Stimulated activated CD4-positive, alpha-beta T cell treated with anti-CD3 and anti-CD28 coated beads, TNF-alpha, amount 100 ng/mL, for 1 hour (primary cell): ENCODE results near the gene CHD8.

Source experiments
- DNase-seq, 3 donors: peaks; one replicate each; pipeline ENCODE4 v3.0.0-alpha.2; 2020; ENCODE audit warnings: low read depth in 3 of 3, low spot score in 1 of 3

The CHD8 gene

DNA sequence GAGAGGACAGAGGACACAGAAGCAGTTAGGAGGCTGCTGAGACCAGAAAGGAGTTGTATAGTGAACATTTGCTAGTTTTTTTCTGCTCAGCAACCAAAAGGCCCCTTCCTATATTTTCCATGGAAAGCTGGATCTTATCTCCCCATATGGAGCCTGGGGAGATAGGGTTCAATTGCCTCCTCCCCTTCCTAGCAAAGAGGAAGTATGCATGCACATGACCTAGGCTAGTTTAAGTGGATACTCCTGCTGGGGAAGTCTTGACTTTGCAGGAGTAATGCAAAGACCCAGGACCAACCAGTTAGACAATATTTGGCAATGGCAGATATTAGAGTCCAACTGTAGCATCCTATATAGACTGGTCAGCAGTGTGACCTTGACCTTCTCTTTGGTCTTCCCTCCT is 15.1 kb downstream of the CHD8 start:
- no peak for DNase-seq

- peak; percentile 96 to 98 (median 96) for DNase-seq
These were observed 18.6 kb downstream of the CHD8 start for GRCh38 chr14:21437063-21437901.

DNA sequence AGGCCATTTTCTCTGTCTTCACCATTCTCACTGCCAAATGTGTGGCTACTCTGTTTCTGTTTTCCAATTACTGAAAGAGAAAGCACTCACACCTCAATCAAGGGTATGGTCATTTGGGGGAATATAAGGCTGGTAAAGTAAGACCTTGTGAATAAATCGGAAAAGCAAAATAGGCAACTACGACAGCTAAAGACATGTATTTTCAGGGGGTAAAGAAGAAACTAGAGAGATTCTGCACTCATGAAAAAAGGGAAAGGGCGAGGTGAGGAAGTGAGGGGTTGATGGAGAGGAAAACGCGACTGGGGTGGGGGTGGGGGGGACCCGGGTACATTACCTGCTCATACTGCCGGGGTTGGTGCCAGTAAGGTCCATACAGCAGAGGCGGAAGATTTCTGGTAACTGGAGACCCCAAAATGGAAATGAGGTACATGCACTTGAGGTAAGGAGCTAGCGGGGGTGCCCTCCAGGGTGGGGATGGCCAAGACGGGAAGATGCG is 19.3 kb downstream of the CHD8 start:
- no peak for DNase-seq

DNA sequence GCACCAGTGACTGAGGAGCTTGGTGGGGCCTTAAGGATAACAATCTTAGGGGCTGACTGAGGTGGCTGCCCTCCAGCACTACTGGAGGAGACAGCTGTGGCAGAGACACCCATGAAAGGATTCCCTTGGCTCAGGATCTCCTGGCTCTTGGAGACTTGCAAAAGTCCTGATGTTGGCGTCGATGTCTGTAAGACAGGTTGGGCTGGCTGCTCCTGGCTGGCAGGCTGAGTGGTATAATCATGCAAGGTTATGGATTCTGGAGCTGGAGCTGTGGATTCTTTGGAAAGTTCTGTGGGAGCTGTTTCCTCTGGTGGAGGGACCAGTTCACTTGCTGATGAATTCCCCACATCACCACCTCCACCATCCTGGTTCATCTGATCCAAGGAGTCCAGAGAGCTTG is 24.8 kb downstream of the CHD8 start:
- no peak for DNase-seq

- no peak for DNase-seq
These were observed 27.0 kb downstream of the CHD8 start for GRCh38 chr14:21428930-21429329.

- no peak for DNase-seq
These were observed 29.2 kb downstream of the CHD8 start for GRCh38 chr14:21426692-21427091.

DNA sequence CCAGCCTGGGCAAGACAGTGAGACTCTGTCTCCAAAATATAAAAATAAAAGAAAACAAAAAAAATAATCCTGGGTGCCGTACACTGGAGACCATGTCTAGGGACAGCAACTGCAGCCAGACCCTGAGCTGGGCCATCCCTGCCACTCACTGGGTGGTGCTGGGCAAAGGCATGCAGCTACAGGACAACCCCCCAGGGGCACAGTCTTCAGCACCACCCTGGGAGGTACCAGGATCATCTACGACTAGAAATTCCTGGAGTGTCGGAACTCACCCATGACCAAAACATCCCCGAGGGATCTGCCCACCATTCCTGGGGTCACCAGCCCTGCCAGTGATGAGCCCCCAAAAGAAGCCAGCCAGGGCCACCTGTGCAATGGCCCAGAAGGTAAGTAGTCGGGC is 36.4 kb downstream of the CHD8 start:
- DNase-seq, result no peak

GRCh38 chr14:21415329-21415728 is 40.6 kb downstream of the CHD8 start:
- DNase-seq, result no peak

DNA sequence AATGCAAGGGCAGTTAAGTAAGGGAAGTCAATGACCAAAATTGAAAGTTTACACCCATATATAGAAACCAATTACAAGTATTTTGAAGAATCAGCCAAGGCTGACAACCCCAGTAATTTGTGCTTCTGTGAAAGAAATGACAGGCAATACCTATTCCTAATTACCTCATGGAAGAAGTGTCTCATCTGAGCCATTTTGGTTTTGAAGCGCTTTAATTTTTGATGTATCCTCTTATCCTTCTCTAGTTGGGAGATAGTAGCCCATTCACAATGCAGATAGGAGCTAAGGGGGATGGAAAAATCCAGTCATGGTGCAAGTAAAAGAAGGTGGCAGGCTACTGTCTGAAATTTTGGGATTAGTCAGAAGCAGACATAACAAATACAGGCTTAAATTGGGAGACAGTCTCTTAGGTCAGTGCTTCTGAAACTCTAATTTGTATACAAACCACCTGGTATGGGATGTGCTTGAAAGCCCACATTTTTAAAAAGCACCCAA is 41.7 kb downstream of the CHD8 start:
- no peak for DNase-seq

GRCh38 chr14:21408147-21408546 is 47.8 kb downstream of the CHD8 start:
- DNase-seq, result no peak

GRCh38 chr14:21406213-21406612 is 49.7 kb downstream of the CHD8 start:
- DNase-seq, result no peak

GRCh38 chr14:21405097-21405496 is 50.8 kb downstream of the CHD8 start:
- no peak for DNase-seq

DNA sequence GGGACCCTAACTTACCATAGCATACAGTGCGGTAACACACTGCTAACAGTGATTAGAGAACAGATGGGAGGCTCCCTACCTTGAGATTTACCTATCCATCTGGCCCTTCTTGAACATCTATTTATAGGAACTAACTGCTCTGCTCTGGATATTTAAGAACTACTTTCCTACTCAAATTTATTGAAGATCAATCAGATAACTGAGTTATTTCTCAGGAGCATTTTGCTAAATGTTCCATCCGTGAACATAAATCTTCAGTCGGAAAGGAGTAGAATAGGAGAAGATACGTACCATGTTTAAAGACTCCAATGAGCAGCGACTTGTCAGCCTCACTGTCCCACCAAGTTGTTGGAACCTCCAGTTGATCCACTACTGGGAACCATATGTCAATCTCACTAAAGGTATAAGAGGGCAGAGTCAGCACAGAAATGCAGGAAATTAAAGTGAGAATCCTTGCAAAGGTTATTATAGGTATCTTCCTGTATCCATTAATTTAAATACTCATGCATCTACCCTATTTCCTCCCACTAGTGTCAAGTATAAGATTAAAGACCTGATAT is 56.5 kb downstream of the CHD8 start:
- no peak for DNase-seq

GRCh38 chr14:21398901-21399300 is 57.0 kb downstream of the CHD8 start:
- no peak for DNase-seq

DNA sequence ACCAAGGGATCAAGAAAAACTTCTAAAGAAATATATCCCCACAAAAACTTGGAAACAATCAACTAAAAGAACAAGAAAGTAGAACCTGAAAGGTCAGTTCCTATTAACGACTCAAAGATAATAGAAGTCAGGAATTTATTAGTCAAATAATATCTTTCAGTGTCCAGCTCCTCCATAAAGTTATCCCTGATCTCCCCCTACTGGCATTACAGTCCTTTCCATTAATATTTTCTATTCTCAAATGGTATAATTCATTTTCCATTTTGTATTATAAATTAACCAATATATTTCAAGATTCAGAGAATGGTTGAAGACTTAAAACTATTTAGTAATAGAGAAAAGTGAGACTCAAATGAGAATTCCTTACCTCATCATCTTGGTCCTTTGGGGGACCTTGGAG is 60.5 kb downstream of the CHD8 start:
- DNase-seq, result no peak

DNA sequence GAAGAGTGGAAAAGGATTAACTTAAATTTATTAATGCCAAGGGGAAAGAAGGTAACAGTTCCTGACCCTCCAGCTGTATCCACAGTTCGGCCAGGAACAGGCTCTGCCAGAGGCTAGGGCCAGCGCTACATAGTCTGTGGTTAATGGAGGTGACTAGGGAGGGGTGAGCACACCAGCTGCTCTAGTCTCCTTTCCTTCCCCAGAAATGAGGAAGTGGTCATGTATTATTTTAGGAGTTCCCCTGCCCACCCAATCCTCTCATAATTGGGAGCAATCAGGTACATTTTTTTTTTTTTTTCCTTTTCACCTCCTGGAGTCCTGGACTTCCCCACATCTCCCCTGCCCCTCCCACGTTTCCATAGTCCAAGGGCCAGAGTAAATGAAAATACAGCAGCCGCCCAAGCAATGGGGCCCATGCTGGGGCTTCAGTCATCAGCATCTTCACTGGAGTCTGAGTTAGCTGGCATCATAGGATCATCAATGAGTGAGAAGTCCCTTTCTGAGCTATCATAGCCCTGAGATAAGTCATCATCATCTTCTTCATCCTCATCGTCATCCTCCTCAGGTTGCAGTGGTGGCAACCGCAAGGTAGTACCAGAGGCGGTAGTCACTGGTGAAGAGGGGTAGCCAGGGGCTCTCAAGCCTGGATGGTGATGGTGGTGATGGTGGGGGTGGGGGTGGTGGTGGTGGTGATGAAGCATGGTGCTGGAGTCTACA is 70.6 kb downstream of the CHD8 start:
- no peak for DNase-seq

DNA sequence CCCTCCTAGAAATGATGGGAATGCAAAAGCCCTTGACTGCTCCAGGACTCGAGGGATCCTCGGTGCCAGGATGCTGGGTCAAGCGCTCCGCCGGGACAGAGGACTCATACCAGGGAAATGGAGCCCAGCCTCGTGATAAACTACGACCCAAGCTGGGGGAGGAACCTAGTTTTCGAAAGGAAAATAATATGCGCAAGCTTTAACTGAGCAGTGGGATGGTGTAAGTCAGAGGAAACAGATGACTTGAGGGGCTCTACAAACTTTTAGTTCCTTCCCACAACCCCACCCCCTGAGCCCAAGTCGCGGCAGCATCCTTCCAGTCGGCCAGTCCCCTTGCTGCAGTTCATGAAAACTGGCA is 71.5 kb downstream of the CHD8 start:
- no peak for DNase-seq

DNA sequence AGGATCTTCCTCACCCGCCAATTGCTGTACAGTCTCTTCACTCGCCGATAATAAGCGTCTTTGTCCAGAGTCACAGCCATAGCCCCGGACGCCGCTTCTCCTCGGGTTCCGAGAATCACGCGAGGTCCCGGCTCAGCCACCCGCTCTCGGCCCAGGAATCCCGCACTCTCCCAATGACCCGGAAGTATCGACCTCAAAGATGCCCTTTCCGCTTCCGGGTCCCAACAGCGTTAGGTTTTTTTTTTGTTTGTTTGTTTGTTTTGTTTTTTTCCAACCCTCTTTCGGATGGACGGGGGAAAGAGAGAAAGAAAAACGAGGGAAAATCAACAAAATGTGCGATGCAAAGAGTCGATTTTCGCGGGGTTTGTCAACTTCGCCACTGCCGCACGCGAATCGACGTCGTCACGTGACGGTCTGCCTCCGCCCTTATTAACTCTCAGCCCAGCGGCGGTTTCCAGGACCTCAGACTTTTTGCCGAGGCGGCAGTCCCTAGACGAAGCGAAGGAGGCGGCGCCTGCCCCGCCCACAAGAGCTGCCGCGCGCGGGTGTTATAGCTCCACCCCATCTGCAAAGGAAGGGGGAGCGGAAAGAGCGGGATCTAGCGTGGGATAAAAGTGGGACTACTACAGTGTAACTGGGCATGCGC is 72.0 kb downstream of the CHD8 start, which contains the start of gene SUPT16H:
SUPT16H (minus strand) TSS at position 172 of the 646 bp plus-strand sequence; CDS start at position 80, 92 bp downstream.
- peak; percentile 75 to 83 (median 76) for DNase-seq

GRCh38 chr14:21382886-21383847 is 72.8 kb downstream of the CHD8 start:
- peak in 2 of 3 donors; percentile 9 to 22 for DNase-seq

DNA sequence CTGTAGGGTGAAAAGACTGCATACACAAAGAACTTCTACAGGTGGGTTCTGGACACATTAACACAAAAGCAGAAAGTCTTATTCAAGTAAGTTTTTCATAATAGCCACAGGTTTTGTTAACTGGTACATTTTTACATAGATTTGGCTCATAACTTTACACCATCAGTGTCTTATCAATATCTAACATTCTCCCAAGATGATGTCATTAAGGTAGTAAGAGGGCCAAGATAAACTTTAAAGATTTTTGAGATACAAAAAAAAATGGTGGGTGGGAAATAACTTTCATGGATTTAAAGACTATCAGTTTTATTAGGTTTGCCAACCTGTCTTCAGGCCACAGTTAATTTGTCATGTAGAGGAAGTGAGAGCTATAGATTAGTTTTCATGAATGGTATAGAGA is 73.8 kb downstream of the CHD8 start:
- no peak for DNase-seq
